Sigmoid colon (tissue), 7 donors: ENCODE data around the gene ZNF577. TPM values are rescaled to one million over a fixed set of nuclear protein-coding genes. Genes with fewer than 3 reads are reported as not detected.

Experiments used
- DNase-seq: peaks from one replicate; pipeline ENCODE4 v3.0.0-alpha.2; 2019
- H3K27ac ChIP-seq, 4 donors: fragments of 200-600 bp; sonication (generic); one replicate each; pipeline ENCODE4 v1.5.1; 2016 to 2019; ENCODE audit warnings: mild to moderate bottlenecking in 1 of 4
- H3K27me3 ChIP-seq, 3 donors: fragments of 200-600 bp; sonication (generic); one replicate each; pipeline ENCODE4 v1.5.1; 2019; ENCODE audit warnings: mild to moderate bottlenecking in 1 of 3
- H3K36me3 ChIP-seq, 4 donors: fragments of 200-600 bp; sonication (generic); one replicate each; pipeline ENCODE4 v1.5.1; 2016 to 2019
- H3K4me1 ChIP-seq, 4 donors: fragments of 200-600 bp; sonication (generic); one replicate each; pipeline ENCODE4 v1.5.1; 2017 to 2019
- H3K4me3 ChIP-seq, 4 donors: fragments of 200-600 bp; sonication (generic); one replicate each; pipeline ENCODE4 v1.5.1; 2017 to 2019; ENCODE audit warnings: mild to moderate bottlenecking in 2 of 4, moderate library complexity in 1 of 4
- H3K9me3 ChIP-seq, 4 donors: fragments of 200-600 bp in 3 of 4; sonication (generic) in 3 of 4; one replicate each; pipeline versions ENCODE4 v1.5.1 to v1.6.1; 2013 to 2019
- CTCF ChIP-seq, 4 experiments: fragments of 450-650 bp in 3 of 4; fragments of 200-600 bp in 1 of 4; IDR thresholded peaks; one replicate each; pipeline ENCODE4 v1.5.1; 2016 to 2019; ENCODE audit warnings: antibody characterized with exemption in 4 of 4, mild to moderate bottlenecking in 3 of 4, moderate library complexity in 2 of 4
- EP300 ChIP-seq, 4 donors: sonication (generic); formaldehyde crosslinking; IDR thresholded peaks; one replicate each; pipeline ENCODE4 v1.6.1; 2017; ENCODE audit warnings: antibody characterized with exemption in 4 of 4
- POLR2A ChIP-seq, 2 donors: fragments of 450-650 bp; IDR thresholded peaks; one replicate each; pipeline ENCODE4 v1.6.1; 2016; ENCODE audit warnings: antibody characterized with exemption in 2 of 2, mild to moderate bottlenecking in 2 of 2, moderate library complexity in 2 of 2
- POLR2AphosphoS5 ChIP-seq, 4 donors: sonication (generic); formaldehyde crosslinking; IDR thresholded peaks; one replicate each; pipeline ENCODE4 v1.6.1; 2017; ENCODE audit warnings: antibody characterized with exemption in 4 of 4
- WGBS, 2 donors: extraction: QIAGEN DNeasy Blood & Tissue Kit; methylation state at CpG; one replicate each; pipeline ENCODE4 v1.1.7; 2013; 5-methylcytosine and 5-hydroxymethylcytosine counted together
- intact Hi-C: fragments of 100-400 bp; cut with DNase I; formaldehyde crosslinking; loops from one replicate; pipeline ENCODE4 v1.15.1; 2023
- polyA plus RNA-seq, 3 donors: library from polyadenylated mRNA; stranded (reverse); fragments of 200-250 nt; gene quantifications; one replicate each; pipeline ENCODE4 v1.2.3, GENCODE V29; 2013
- total RNA-seq, 4 donors: library from RNA; depleted of rRNA; stranded (reverse); fragments of >200 nt; gene quantifications; one replicate each; pipeline ENCODE4 v1.1.0, GENCODE V29; 2016
- donor health status: healthy with polysubstance abuse.
- donor health status: Bipolar disorder and iron deficiency.
- donor health status: healthy.

The ZNF577 gene
- total and polyA plus RNA-seq, 7 donors = 2.8 to 28.0 (median 21.7) TPM

- 96 to 99% methylated on average over 4 of the region's 4 CpGs for WGBS, 2 donors
- TF ChIP-seq POLR2AphosphoS5 (IDR thresholded peaks at IDR 0.05) (no peak), POLR2A (IDR thresholded peaks at IDR 0.05) (no peak), CTCF (IDR thresholded peaks at IDR 0.05) (no peak), EP300 (IDR thresholded peaks at IDR 0.05) (no peak)
- Histone ChIP-seq H3K4me1 (peaks cover 0 to 15% (median 12%) of the 10 kb centered on the region in 4 donors), H3K4me3 (no peak overlapping the region), H3K27me3 (peaks cover 0 to 8% (median 0%) of the 10 kb centered on the region in 3 donors), H3K27ac (no peak overlapping the region), H3K9me3 (peaks cover 0 to 40% (median 2%) of the 10 kb centered on the region in 4 donors), H3K36me3 (peaks cover under 1 to 42% (median 31%) of the 10 kb centered on the region in 4 donors)
- DNase-seq = no peak
- intact Hi-C loops = loop anchor here (5.0 kb wide), 1 partner anchor 85 kb away; the partner anchor contains the start of gene ZNF350
Measured at GRCh38 chr19:51901860-51902259, 14.1 kb upstream of the ZNF577 start.

- intact Hi-C loops = no loop called here
- Histone ChIP-seq H3K9me3 (peaks cover 16 to 57% (median 36%) of the 10 kb centered on the region in 4 donors), H3K27ac (no peak overlapping the region), H3K4me3 (no peak overlapping the region), H3K27me3 (no peaks in the 10 kb centered on the region), H3K36me3 (peaks cover 55 to 74% (median 64%) of the 10 kb centered on the region in 4 donors), H3K4me1 (peaks cover 0 to 13% (median 10%) of the 10 kb centered on the region in 4 donors)
- DNase-seq = no peak
- TF ChIP-seq POLR2AphosphoS5 (IDR thresholded peaks at IDR 0.05) = no peak
- no peak for TF ChIP-seq CTCF (IDR thresholded peaks at IDR 0.05)
- no peak for TF ChIP-seq EP300 (IDR thresholded peaks at IDR 0.05)
- no peak for TF ChIP-seq POLR2A (IDR thresholded peaks at IDR 0.05)
- 97 to 98% methylated on average over 10 of the region's 10 CpGs for WGBS, 2 donors
Measured at GRCh38 chr19:51891193-51891747, 3.5 kb upstream of the ZNF577 start.

GRCh38 chr19:51889934-51890333, 2.2 kb upstream of the ZNF577 start:
- no peak overlapping the region for H3K27ac ChIP-seq
- H3K27me3 ChIP-seq = no peaks in the 10 kb centered on the region
- TF ChIP-seq POLR2AphosphoS5 (IDR thresholded peaks at IDR 0.05) (no peak), POLR2A (IDR thresholded peaks at IDR 0.05) (no peak)
- H3K36me3 ChIP-seq = peaks cover 41 to 60% (median 51%) of the 10 kb centered on the region in 4 donors
- no peak overlapping the region for H3K4me3 ChIP-seq
- H3K4me1 ChIP-seq = peaks cover 0 to 14% (median 10%) of the 10 kb centered on the region in 4 donors
- intact Hi-C loops = loop anchor here (2.0 to 5.0 kb wide), 3 partner anchors 15 to 553 kb away; partner anchors contain the start of genes ZNF350 and ZNF649
- DNase-seq = no peak
- H3K9me3 ChIP-seq = peaks cover 16 to 49% (median 35%) of the 10 kb centered on the region in 4 donors

GRCh38 chr19:51884713-51885112, 3.0 kb downstream of the ZNF577 start:
- Histone ChIP-seq H3K4me1 (peaks cover 0 to 14% (median 10%) of the 10 kb centered on the region in 4 donors), H3K9me3 (peaks cover 0 to 25% (median 7%) of the 10 kb centered on the region in 4 donors), H3K4me3 (no peak overlapping the region), H3K36me3 (peaks cover 0 to 19% (median 9%) of the 10 kb centered on the region in 4 donors), H3K27me3 (no peaks in the 10 kb centered on the region), H3K27ac (no peak overlapping the region)
- DNase-seq = no peak
- WGBS, 2 donors = 96% methylated on average over 2 of the region's 2 CpGs
- intact Hi-C loops = loop anchor here (5.0 kb wide), 2 partner anchors 103 to 547 kb away; partner anchors contain the start of gene ZNF350
- TF ChIP-seq CTCF (IDR thresholded peaks at IDR 0.05) (no peak), POLR2AphosphoS5 (IDR thresholded peaks at IDR 0.05) (no peak), EP300 (IDR thresholded peaks at IDR 0.05) (no peak), POLR2A (IDR thresholded peaks at IDR 0.05) (no peak)

- H3K27me3 ChIP-seq = no peaks in the 10 kb centered on the region
- peaks cover under 1 to 33% (median 21%) of the 10 kb centered on the region in 4 donors for H3K36me3 ChIP-seq
- TF ChIP-seq EP300 (IDR thresholded peaks at IDR 0.05) (no peak), POLR2AphosphoS5 (IDR thresholded peaks at IDR 0.05) (no peak), POLR2A (IDR thresholded peaks at IDR 0.05) (no peak), CTCF (IDR thresholded peaks at IDR 0.05) (no peak)
- peaks cover 0 to 29% (median 0%) of the 10 kb centered on the region in 4 donors for H3K9me3 ChIP-seq
- H3K4me3 ChIP-seq = no peak overlapping the region
- no peak overlapping the region for H3K27ac ChIP-seq
- no peak for DNase-seq
- intact Hi-C loops = no loop called here
- H3K4me1 ChIP-seq = peaks cover 0 to 10% (median 8%) of the 10 kb centered on the region in 4 donors
- WGBS, 2 donors = 97 to 98% methylated on average over 3 of the region's 3 CpGs
Measured at GRCh38 chr19:51882518-51882917, 5.2 kb downstream of the ZNF577 start.
